ENCODE data around the gene DEAF1.
A peak's percentile ranks its signal among the peaks of the same experiment; 100 is the strongest.

Gene DEAF1

DNA sequence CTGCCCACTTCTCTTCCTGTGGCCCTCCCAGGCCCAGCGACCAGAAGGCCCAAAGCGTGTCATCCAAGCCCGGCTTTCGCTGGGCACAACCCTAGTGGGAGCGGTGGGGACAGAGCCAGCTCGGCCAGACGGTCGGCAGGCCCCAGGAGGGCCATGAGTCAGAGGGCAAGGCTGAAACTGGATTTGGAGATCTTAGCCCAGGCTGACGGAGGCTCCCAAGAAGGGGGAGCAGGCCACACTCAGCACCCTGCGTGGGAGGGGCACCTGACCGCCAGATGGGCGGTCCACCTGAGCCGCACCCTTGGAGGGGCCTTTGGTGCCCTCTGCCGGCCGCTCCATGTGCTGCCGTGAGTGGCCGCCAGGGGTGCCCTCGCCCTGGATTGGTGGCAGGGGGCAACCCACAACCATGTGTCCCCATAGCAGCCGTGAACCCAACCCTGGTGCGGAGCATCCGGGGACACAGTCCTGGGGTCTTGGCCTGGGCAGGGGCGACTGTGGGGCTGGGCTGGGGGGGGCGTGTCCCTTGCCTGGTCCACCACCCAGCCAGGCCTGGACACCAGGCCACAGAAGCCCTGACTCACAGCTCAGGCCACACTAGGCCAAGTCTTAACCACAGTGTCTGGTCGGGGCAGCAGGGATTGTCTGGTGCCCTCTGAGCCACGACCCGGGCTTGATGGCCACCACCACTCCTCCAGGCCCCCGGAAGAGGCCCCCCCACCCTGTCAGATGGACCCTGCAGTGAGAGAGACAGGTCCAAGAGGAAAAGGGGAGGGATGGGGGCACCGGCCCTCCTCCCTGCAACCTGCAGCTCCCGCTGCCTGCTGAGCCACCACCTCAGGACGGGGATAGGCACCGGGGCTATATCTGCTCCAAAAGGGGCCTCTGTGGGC lies 33.1 kb upstream of the DEAF1 start:
- peak; percentile 77 to 80 for DNase-seq (ENCODE audit: low read depth in 1 of 2, low spot score in 1 of 2)
- Histone ChIP-seq H3K4me3 (replicated peaks; ENCODE audit: insufficient read depth, low read length) (no peak overlapping the region), H3K27ac (replicated peaks) (peak overlapping the region; percentile 83), H3K27me3 (ENCODE audit: insufficient read depth, poor library complexity, severe bottlenecking) (no peaks in the 10 kb centered on the region)
- TF ChIP-seq CTCF (IDR thresholded peaks at IDR 0.05; ENCODE audit: insufficient read depth, low read length) (peak; percentile 95), POLR2AphosphoS5 (IDR thresholded peaks at IDR 0.05; ENCODE audit: low read depth) (no peak)

DNA sequence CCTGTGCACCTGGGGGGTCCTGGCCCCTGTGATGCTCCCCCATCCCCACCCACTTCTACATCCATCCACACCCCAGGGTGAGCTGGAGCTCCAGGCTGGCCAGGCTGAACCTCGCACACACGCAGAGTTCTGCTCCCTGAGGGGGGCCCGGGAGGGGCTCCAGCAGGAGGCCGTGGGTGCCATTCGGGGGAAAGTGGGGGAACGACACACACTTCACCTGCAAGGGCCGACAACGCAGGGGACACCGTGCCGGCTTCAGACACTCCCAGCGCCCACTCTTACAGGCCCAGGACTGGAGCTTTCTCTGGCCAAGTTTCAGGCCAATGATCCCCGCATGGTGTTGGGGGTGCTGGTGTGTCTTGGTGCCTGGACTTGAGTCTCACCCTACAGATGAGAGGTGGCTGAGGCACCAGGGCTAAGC lies 32.3 kb upstream of the DEAF1 start:
- no peak for DNase-seq (ENCODE audit: low read depth in 1 of 2, low spot score in 1 of 2)
- TF ChIP-seq SPI1 (IDR thresholded peaks at IDR 0.05; ENCODE audit: borderline replicate concordance, low read depth) = no peak
- no peak for TF ChIP-seq POLR2AphosphoS5 (IDR thresholded peaks at IDR 0.05; ENCODE audit: low read depth)
- no peak for TF ChIP-seq GABPA (IDR thresholded peaks at IDR 0.05; ENCODE audit: low read depth)
- TF ChIP-seq REST (IDR thresholded peaks at IDR 0.05; ENCODE audit: insufficient replicate concordance, low read depth) = no peak
- no peak for TF ChIP-seq CTCF (IDR thresholded peaks at IDR 0.05; ENCODE audit: insufficient read depth, low read length)
- Histone ChIP-seq H3K4me3 (replicated peaks; ENCODE audit: insufficient read depth, low read length) (no peak overlapping the region), H3K27me3 (ENCODE audit: insufficient read depth, poor library complexity, severe bottlenecking) (no peaks in the 10 kb centered on the region), H3K27ac (replicated peaks) (no peak overlapping the region)

DNA sequence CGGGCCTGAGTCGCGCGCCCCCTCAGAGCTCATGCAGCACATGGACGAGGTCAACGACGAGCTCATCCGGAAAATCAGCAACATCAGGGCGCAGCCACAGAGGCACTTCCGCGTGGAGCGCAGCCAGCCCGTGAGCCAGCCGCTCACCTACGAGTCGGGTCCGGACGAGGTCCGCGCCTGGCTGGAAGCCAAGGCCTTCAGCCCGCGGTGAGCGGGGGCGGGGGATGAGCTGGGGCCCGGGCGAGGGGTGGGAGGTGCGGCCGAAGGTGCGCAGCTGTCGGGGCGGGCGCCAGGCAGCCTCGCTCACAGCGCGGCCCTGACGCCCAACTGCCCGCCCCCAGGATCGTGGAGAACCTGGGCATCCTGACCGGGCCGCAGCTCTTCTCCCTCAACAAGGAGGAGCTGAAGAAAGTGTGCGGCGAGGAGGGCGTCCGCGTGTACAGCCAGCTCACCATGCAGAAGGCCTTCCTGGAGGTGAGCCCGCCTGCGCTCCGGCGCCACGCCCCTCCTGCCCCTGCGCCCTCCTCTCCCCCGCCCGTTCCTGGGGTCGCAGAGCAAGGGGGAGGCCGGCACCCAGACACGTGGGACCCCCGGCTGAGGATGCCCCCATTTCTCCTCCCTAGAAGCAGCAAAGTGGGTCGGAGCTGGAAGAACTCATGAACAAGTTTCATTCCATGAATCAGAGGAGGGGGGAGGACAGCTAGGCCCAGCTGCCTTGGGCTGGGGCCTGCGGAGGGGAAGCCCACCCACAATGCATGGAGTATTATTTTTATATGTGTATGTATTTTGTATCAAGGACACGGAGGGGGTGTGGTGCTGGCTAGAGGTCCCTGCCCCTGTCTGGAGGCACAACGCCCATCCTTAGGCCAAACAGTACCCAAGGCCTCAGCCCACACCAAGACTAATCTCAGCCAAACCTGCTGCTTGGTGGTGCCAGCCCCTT lies 31.5 kb upstream of the DEAF1 start:
- peak overlapping the region; percentile 26; the same call in 1 of the 2 replicates for H3K4me3 ChIP-seq (replicated peaks; ENCODE audit: insufficient read depth, low read length)
- DNase-seq (ENCODE audit: low read depth in 1 of 2, low spot score in 1 of 2) = peak; percentile 50 to 62
- H3K27me3 ChIP-seq (ENCODE audit: insufficient read depth, poor library complexity, severe bottlenecking) = no peaks in the 10 kb centered on the region
- no peak overlapping the region for H3K27ac ChIP-seq (replicated peaks)
- TF ChIP-seq REST (IDR thresholded peaks at IDR 0.05; ENCODE audit: insufficient replicate concordance, low read depth) (no peak), SPI1 (IDR thresholded peaks at IDR 0.05; ENCODE audit: borderline replicate concordance, low read depth) (peak; percentile 40; the same call in 1 of the 2 replicates)

DNA sequence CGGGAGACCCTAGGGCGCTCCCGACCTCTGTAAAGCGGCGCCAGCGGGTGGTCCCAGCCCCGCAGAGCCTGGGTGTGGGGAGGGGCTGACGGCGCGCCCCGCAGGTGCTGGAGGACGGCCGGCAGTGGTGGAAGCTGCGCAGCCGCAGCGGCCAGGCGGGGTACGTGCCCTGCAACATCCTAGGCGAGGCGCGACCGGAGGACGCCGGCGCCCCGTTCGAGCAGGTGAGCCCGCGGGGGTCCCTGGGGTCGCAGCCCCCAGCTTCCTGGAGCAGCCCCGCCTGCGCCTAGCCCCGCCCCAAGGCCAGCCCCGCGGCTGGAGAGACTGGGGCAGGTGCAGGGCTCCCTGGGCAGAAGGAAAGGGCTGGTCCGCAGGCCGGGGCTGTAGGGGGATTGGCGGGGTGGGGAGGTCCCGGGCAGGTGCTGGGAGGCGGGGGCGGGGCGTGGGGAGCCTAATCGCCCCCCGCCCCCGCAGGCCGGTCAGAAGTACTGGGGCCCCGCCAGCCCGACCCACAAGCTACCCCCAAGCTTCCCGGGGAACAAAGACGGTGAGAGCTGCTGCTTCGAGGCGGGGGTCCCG lies 30.7 kb upstream of the DEAF1 start:
- no peak for DNase-seq (ENCODE audit: low read depth in 1 of 2, low spot score in 1 of 2)
- peaks cover 2% of the 10 kb centered on the region for H3K27me3 ChIP-seq (ENCODE audit: insufficient read depth, poor library complexity, severe bottlenecking)
- TF ChIP-seq CTCF (IDR thresholded peaks at IDR 0.05; ENCODE audit: insufficient read depth, low read length) = no peak
- no peak for TF ChIP-seq POLR2AphosphoS5 (IDR thresholded peaks at IDR 0.05; ENCODE audit: low read depth)
- peak overlapping the region; percentile 26 for H3K4me3 ChIP-seq (replicated peaks; ENCODE audit: insufficient read depth, low read length)
- no peak overlapping the region for H3K27ac ChIP-seq (replicated peaks)
